Thyroid gland (tissue), 4 donors: Measurements from ENCODE around the gene REM1.

Experiments
- CTCF ChIP-seq, 6 experiments: fragments of 200-600 bp in 3 of 6; fragments of 450-650 bp in 3 of 6; sonication (generic) in 3 of 6; IDR thresholded peaks; one replicate each; pipeline ENCODE4 v1.5.1; 2016 to 2019; ENCODE audit warnings: antibody characterized with exemption in 6 of 6, mild to moderate bottlenecking in 2 of 6, inconsistent platforms in 1 of 6, moderate library complexity in 1 of 6
- POLR2A ChIP-seq, 2 donors: fragments of 450-650 bp; IDR thresholded peaks; one replicate each; pipeline ENCODE4 v1.6.1; 2017; ENCODE audit warnings: antibody characterized with exemption in 2 of 2, mild to moderate bottlenecking in 2 of 2, moderate library complexity in 1 of 2

GRCh38 chr20:31430568-31431115, 44.4 kb upstream of the REM1 start:
- TF ChIP-seq CTCF (IDR thresholded peaks at IDR 0.05) (no peak), POLR2A (IDR thresholded peaks at IDR 0.05) (no peak)
